OCI-M1 (cell line): ENCODE measurements around the gene CGRRF1.

Experiments used
- DNase-seq: peaks from one replicate; lab custom pipeline; 2025; lab: John Stamatoyannopoulos, UW

The CGRRF1 gene

DNA sequence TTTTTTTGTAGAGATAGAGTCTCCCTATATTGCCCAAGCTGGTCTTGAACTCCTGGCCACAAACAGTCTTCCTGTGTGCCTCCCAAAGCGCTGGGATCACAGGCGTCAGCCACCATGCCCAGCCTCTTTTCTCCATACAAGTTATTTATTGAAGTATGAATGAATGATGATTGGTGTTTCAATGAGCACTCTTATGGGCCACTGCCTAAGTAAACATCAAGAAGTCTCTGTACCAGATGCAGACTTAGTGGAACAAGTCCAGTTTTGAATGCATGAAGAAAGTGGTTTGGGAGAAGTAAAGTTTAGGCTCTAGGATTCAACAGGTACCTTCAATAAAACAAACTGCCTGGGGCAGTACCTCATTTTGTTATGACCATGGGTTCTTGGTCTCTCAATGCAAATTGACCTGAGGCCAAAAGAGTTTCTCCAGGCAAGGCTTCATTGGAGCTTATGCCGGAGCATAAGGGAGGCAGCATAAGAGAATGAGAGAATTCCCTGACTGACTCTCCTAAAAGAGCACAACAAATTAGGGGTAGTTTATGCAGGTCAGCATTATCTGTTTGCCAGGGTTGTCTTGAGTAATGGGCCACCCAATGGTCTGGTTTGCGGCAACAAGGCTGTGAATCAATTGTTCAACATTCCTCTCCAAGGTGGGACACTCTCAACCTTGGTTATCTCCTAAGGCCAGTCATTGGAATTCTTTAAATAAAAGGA is 19.8 kb upstream of the CGRRF1 start:
- no peak for DNase-seq

DNA sequence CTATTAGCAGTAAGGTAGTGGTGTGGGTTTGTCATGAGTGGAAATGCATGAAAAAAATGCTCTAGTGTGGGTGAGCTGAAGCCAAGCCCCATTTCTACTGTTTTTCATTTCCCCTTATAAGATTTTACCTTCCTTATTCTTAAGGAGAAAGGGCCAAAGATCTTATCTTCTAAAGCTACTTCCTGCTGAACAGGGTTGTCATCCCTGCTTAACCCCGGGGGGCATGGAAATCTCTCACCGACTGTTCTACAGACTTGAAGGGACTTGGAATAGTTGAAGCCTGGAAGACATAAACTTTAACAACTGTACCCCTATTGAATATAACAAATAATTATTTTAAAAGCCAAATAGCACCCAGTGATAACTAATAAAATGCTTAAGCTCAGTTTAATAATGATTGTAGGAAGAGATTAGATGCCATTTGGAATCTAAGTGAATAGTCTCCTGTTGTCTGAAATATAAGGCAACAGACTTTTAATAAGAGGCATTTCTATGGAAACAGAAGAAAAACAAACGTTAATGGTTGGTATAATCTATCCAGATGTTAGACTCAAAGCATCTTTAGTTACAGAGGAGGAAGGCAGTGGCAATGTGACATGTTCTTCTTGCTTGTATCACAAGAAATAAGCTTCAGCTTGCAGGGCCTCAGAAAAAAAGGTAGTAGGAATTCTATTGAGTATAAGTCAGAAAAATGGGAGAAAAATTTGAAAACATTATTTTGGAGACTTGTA is 19.1 kb upstream of the CGRRF1 start:
- no peak for DNase-seq

DNA sequence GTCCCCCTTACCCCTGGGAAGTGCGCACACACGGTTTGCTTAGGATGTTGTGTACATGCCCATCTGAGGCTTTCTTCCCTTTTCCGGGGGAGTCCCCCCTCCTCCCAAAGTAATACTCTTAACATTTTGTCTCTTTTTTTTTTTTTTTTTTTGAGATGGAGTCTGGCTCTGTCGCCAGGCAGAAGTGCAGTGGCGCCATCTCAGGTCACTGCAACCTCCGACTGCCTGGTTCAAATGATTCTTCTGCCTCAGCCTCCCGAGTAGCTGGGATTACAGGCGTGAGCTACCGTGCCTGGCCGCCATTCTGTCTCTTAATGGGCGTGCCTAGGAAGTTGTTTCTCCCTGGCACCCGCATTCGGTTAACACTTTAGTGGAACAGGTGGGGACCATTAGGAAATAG is 16.4 kb upstream of the CGRRF1 start:
- no peak for DNase-seq

DNA sequence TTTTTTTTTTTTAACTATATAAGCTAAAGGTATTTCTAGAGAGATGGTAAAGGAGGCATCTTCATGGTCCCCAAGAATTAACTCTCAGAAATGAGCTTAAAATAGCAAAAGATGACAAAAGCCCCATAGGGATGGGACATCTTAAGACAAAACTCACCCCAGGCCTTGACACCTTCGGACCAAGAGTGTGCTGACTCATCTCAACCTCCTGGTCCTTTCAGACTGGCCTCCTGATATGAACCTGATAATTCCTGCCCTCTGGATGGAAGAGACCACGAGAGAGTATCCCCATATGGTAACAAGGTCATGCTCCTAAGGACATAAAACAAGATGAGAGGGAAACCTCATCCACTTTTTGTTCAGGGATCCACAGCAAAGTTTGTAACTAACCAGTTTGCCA is 12.5 kb upstream of the CGRRF1 start:
- DNase-seq, result no peak

DNA sequence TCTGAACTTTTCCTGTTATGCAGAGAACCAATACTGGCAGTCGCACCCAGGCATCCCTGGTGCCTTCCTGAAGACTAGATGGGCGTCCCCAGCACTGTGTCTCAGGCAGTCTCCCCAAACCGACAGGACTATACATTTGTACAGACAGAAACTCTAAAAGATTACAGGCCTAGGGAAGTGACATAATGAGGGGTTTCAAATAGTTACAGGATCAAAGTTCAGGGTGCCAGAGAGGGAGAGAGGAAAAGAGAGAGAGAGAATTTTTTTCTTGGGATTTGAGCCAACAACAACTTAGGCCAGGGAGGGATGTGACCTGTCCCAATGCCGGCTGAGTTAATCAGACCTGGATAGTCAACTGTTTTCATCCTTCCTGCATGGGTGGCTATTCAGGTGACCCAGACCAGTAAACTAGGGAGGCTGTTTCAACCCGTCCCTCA is 11.6 kb upstream of the CGRRF1 start:
- DNase-seq, result no peak

DNA sequence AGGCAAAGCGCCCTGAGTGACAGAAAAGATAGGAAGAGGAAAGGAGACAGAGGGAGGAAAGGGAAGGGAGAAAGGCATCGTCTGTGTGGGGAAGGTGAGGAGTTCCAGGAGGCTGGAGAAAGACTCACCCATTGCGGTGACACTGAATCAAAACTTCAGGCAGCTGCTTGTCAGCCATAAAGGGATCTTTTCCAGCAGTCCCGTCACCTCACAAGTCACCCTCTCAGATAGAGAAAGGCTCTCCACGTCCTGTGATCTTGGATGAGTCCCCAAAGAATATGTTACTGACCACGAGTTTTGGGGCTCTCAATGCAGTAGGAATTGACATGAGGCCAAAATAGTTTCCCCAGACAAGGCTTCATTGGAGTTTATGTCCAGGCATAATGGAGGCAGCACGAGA is 11.1 kb upstream of the CGRRF1 start:
- DNase-seq, result no peak

DNA sequence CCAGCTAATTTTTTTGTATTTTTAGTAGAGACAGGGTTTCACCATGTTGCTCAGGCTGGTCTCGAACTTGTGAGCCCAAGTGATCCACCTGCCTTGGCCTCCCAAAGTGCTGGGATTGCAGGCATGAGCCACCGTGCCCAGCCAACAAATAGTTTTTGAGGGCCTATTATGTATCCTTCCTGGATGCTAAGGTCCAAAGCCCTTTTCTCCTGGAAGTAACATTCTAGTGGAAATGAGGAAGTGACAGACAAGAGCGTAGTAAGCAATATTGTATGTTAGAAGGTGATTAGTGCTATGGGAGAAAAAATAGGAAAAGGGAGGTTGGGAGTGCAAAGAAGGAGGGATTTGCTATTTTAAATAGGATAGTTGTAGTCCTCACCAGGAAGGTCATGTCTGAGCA is 9.0 kb upstream of the CGRRF1 start:
- DNase-seq, result no peak

DNA sequence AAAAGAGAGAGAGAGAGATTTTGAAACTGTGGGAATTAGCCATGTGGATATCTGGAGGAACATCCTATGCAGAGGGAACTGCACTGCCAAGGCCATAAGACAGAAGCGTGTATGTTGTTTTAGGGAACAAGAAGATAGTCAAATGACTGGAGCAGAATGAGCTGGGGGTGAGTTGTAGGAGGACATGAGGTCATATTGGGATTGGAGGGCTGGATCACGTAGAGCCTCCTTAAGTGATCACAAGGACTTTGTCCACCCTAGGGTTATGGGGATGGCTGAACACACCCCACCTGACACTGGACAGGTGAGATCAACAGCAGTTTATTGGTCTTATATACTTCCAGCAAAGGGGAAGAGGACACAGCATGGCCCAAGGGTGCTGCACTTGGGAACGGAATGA is 8.2 kb upstream of the CGRRF1 start:
- no peak for DNase-seq

DNA sequence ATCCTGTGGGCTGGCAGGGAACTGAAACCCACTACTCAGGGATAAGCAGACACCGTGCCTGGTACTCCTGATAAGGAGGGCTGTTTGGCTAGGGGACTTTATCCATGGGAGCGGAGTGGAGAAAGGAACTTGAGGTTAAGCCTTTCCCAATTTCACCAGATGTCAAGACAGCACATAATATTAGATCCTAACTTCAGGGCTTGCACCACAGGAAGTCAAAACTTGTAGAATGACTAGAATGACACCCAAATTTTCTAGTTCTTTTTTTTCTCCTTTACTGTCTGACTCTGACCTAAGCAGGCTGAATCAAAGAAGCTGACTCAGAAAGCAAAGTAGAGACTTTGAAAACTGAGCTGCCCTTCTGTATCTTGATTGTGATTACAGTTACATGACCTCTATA is 7.1 kb upstream of the CGRRF1 start:
- peak; percentile 60 for DNase-seq

DNA sequence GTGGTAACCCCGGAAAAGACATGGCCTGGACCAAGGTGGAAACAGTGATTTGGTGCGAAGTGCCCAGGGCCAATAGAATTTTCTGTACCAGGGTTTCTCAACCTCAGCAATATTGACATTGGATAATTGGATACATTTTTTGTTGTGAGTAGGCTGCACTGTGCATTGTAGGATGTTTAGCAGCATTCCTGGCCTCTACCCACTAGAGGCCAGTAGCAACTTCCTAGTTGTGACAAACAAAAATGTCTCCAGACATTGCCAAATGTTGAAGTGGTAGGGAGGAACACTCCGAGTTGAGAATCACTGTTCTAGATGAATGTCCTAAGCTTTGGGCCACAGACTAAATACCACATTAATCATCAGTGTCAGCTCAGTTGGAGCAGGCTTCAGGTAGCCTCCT is 6.2 kb upstream of the CGRRF1 start:
- DNase-seq, result peak; percentile 58

DNA sequence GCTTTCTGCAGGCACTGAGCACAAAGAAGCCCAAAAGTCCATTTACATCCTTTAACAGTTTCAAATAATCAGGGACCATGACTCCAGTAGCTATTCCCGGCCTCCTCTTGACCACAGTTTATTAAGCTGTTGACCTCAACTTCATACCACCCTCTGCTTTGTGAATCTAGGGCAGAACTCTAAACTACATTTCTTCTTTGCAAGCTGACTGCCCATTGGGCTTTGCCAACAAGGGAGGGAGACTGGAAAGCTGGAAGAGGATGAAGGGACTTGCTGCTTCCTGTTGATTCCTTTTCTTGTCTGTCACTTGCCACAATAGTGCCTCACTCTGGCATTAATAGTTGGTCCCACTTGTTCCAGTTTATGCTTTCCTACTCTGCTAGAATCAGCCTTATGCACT is 2.7 kb downstream of the CGRRF1 start:
- no peak for DNase-seq

DNA sequence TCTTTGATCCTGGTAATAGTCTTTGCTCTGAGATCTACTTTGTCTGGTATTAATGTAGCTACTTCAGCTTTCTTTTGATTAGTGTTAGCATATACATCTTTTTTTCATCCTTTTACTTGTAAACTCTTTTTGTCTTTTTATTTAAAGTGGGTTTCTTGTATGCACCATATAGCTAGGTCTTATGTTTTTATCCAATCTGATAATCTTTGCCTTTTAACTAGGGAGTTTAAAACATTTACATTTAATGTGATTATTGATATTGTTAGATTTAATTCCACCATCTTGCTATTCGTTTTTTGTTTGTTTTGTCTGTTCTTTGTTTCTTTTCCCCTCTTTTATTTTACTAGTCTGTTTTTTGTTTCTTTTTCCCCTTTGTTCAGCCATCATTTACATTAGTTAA is 6.0 kb downstream of the CGRRF1 start:
- no peak for DNase-seq

DNA sequence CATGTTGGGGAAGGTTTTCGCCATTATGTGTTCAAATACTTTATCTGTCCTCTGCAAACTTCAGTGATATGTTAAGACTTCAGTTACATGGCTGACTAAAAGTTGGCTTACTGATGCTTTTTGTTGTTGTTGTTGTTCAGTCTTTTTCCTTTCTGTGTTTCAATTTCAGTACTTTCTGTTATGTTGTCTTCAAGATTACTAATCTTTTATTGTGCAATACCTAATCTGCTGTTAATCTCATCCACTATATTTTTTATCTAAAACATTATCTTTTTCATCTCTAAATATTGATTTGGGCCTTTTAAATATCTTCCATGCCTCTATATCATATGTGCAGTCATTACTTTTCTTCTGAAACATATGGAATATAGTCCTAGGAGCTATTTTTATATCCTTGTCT is 7.0 kb downstream of the CGRRF1 start:
- no peak for DNase-seq

DNA sequence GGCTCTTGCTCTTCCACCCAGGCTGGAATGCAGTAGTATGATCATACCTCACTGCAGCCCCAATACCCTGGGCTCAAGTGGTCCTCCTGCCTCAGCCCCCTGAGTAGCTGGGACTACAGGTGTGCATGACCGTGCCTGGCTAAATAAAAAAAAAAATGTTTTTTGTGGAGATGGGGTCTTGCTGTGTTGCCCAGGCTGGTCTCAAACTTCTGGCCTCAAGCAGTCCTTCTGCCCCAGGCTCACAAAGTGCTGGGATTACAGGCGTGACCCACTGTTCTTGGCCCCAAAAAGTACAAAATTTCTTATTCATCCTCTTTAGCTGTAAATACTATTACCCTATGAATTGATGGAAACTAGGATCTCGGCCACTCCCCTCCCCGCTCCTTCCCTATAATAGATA is 14.7 kb downstream of the CGRRF1 start:
- DNase-seq, result no peak

DNA sequence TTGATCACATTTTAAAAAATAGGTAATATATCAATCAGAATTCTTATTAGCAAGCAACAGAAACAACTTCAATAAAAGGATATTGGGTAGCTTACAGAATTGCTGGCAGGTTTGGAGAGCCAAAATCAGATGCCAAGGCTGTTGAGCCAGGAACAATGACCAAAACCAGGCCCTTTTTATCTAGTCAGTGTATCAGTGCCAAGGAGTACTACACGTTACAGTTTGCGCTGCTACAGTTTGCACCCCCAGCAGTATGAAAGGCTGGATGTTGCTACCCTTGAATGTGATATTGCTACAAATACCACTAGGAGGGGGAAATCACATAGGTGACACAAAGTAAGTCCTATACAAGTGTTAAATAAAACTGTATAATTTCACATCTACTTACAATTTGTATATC is 19.3 kb downstream of the CGRRF1 start:
- DNase-seq, result no peak

DNA sequence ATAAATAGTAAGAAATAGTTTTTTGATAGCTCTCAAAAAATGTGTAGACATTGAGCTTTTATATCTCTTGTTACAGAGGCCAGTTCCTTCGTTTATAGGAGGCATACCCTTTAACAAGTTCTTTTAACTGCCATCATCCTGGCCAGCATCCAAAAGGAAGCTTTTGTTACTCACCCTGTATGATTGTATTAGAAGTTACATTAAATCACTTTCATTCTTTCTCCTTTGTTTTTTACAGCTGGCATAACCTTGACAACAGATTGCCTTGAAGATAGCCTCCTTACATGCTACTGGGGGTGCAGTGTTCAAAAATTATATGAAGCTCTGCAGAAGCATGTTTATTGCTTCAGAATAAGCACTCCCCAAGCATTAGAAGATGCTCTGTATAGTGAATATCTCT is 20.1 kb downstream of the CGRRF1 start:
- no peak for DNase-seq

DNA sequence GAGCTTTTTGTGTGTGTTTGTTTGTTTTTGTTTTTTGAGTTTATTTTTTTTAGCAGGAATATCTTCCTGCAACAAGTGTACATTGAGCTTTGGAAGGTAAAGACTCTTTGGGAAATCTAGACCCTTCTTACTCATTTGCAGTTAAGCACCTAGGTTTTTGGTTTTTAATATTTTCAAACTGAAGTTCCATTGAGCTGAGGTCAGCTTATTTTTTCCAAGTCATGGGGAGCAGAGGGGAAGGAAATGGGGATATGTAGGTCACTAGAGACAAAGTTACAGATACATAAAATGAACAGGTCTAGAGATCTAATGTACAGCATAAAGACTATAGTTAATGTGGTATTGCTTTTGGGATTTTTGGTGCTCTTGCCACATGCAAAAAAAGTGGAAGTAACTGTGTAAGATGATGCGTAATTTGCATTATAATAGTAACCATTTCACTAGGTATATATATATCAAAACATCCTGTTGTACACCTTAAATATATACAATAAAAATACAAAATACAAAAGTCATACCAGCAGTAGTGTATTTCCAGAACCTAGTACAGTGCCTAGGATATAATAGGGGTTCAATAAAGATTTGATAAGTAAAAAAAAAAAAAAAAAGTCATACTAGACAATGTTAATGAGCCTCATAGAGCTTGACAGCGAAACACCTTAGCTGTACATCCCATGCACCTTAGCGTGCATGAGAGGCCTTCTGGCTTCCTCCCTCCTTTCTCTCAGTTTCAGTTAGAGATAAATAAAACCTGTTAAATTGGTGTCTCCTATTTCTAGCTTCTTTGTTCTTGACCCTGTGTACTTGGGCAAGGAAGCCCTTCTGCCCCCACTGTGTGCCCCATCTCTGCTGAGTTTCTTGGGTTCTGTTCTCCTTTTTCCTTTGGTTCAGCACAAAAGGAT is 22.7 kb downstream of the CGRRF1 start:
- no peak for DNase-seq

DNA sequence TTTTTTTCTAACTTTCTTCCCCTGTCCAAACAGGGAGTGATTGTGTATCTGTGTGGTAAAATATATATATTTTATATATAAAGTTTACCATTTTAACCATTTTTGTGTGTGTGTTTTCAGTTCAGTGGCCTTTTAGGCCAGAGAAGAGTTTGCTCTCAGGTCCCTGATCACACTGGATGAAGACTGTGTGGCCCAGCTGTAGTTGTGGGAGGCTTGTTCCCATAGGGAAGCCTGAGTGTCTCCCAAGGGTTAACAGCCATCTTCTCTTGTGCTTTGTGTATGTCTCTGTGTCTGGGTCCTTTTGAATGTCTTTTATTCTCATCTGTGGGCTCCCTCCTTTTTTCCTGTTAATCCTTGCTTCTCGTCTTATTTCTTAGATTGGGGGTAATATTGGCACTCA is 23.4 kb downstream of the CGRRF1 start:
- DNase-seq, result no peak

DNA sequence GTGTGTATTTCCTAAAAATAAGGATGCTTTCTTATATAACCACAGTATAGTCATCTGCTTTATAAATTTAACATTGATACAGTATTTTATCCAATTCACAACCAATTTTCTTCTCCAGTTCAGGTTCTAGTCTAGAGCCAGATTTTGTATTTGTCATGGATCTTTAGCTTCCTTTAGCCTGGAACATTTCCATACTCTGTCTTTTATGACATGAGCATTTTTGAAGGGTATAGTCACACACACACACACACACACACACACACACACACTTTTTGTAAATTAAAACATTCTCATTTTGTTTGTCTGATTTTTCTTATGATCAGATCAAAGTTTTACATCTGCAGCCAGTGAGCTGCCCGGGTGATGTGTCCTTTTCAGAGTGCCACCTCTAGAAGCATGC is 25.4 kb downstream of the CGRRF1 start:
- DNase-seq, result no peak

DNA sequence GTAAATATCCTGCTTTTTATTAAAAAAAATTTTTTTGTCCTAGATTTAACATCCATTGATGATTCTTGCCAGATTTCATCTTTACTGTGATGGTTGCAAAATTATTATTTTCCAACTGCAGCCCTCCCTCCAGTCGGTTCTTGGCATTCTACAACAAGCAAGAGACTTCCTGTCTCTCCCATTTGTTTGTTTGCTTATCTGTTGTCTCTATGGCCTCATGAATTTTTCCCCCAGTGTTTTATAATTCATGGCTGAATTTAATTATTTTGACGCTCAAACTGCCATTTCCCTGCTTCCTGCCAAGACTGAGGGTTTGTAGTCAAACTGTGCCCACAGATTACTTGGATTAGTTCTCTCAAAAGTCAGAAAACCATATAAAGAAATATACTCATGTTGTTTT is 25.9 kb downstream of the CGRRF1 start:
- DNase-seq, result no peak

DNA sequence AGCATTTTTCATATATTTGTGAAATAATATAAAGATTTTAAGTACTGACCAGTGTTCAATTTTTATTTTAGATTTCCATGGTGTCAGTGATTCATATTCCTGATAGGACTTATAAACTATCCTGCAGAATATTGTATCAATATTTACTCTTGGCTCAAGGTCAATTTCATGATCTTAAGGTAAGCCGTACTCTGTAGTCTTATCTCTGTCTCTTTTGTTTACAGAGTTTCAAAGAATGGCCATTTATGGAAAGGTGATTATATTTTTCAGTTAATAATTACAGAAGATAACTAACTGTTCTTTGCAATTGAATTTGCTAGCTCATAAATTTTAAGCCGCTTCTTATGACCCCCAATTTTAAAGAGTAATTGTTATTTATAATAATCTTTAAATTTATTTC is 27.9 kb downstream of the CGRRF1 start:
- no peak for DNase-seq

DNA sequence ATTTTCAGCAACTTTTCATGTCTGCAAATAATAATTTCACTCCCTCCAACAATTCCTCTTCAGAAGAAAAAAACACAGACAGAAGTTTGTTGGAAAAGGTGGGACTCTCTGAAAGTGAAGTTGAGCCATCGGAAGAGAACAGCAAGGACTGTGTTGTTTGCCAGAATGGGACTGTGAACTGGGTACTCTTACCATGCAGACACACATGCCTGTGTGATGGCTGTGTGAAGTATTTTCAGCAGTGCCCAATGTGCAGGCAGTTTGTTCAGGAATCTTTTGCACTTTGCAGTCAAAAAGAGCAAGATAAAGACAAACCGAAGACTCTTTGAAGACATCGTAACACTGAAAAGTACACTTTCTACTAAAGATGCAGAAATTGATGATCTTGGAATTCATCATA is 28.3 kb downstream of the CGRRF1 start:
- no peak for DNase-seq

DNA sequence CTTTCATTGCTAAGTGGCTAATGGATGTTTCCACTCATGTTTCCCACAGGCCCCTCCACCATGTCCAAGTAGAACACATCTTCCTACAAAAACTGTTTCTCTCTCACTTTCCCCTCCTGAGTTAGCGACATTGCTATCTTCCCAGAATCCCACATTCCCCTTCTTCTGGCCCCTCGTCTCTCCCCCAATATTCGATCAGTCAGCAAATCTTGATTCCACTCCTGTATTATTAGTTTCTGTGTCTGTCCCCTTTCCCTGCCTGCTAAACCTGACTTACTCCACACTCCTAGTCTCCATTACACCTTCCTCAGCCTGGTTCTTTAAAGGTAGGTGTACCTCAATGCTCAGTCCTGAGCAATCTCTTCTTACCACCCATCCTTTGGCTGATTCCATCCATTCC is 37.9 kb downstream of the CGRRF1 start:
- no peak for DNase-seq
